GM12878 (cell line): Measurements from ENCODE around the gene GFM1. TPM values are rescaled to one million over a fixed set of nuclear protein-coding genes. Genes with fewer than 3 reads are reported as not detected.

Source experiments
- ATAC-seq: fragments of 200-7000 bp; cut with Tn5 transposase; 3 replicates; pipeline ENCODE4 v1.9.1; 2020; ENCODE audit warnings: mild to moderate bottlenecking, moderate library complexity
- BruUV-seq: library from RNA; stranded (reverse); fragments of 400-500 nt; replicated peaks from 2 replicates; lab custom pipeline; 2021; lab: Mats Ljungman, UMichigan
- CTCF ChIA-PET: fragments of 300-600 bp; sonication (Branson Sonifier 250); formaldehyde crosslinking; extraction: SDS; loops from one replicate; lab custom pipeline; 2021; ENCODE audit warnings: inconsistent platforms; lab: Yijun Ruan, JAX
- POLR2A ChIA-PET: fragments of 350-600 bp; formaldehyde crosslinking; extraction: SDS; loops from one replicate; lab custom pipeline; 2021; ENCODE audit warnings: inconsistent platforms; lab: Charles Lee
- RAD21 ChIA-PET: fragments of 300-600 bp; sonication (Branson Sonifier 250); formaldehyde crosslinking; loops from one replicate; lab custom pipeline; 2023; ENCODE audit warnings: antibody characterized with exemption; ENCODE audit not compliant: unreplicated experiment; lab: Charles Lee
- SMC1A ChIA-PET: fragments of 300-600 bp; sonication (Branson Sonifier 250); formaldehyde crosslinking; loops from one replicate; lab custom pipeline; 2023; ENCODE audit not compliant: unreplicated experiment, uncharacterized antibody; lab: Charles Lee
- DNase-seq: peaks from one replicate; pipeline ENCODE4 v3.0.0-alpha.2; 2011; ENCODE audit warnings: low read depth, low spot score
- FAIRE-seq: peaks from 3 replicates; lab custom pipeline; 2011; peaks lifted over from hg19 to GRCh38; lab: Jason Lieb, UNC
- H2AFZ ChIP-seq: 2 replicates; pipeline ENCODE4 v1.6.0; 2011; ENCODE audit warnings: low read depth, low read length, control low read depth; ENCODE audit not compliant: control insufficient read depth
- H3K27ac ChIP-seq: 2 replicates; pipeline ENCODE4 v1.5.1; 2011; ENCODE audit warnings: control low read depth; ENCODE audit not compliant: control insufficient read depth, insufficient read depth
- H3K27me3 ChIP-seq, 2 experiments: replicated peaks in 1 of 2; 2 replicates each; pipeline versions ENCODE4 v1.6.0 to v1.6.1; 2011; ENCODE audit warnings: low read length in 1 of 2; ENCODE audit not compliant: control insufficient read depth in 2 of 2, insufficient read depth in 2 of 2
- H3K36me3 ChIP-seq, 2 experiments: 2 replicates each; pipeline ENCODE4 v1.5.1; 2011; ENCODE audit warnings: low read length in 1 of 2; ENCODE audit not compliant: control insufficient read depth in 2 of 2, insufficient read depth in 2 of 2
- H3K4me1 ChIP-seq: 2 replicates; pipeline ENCODE4 v1.6.1; 2011; ENCODE audit warnings: mild to moderate bottlenecking, low read length, moderate library complexity, mixed read lengths; ENCODE audit not compliant: control insufficient read depth, insufficient read depth
- H3K4me2 ChIP-seq: 2 replicates; pipeline ENCODE4 v1.6.0; 2011; ENCODE audit warnings: control low read depth; ENCODE audit not compliant: control insufficient read depth, insufficient read depth
- H3K4me3 ChIP-seq: fragments of 200-600 bp; sonication (generic); 2 replicates; pipeline ENCODE4 v1.5.1; 2016
- H3K79me2 ChIP-seq: 2 replicates; pipeline ENCODE4 v1.6.0; 2011; ENCODE audit warnings: low read length; ENCODE audit not compliant: control insufficient read depth, insufficient read depth
- H3K9ac ChIP-seq: 2 replicates; pipeline ENCODE4 v1.8.0; 2011; ENCODE audit warnings: low read length, control low read depth, mixed read lengths; ENCODE audit not compliant: control insufficient read depth, insufficient read depth
- H3K9me3 ChIP-seq: replicated peaks from 3 replicates; pipeline ENCODE4 v1.5.1; 2011; ENCODE audit warnings: mild to moderate bottlenecking, low read length; ENCODE audit not compliant: control insufficient read depth, insufficient read depth
- H4K20me1 ChIP-seq: 2 replicates; pipeline ENCODE4 v1.6.0; 2011; ENCODE audit not compliant: control insufficient read depth, insufficient read depth
- DPF2 ChIP-seq: fragments of 450-650 bp; IDR thresholded peaks from 2 replicates; pipeline ENCODE4 v1.6.1; 2017; ENCODE audit warnings: mild to moderate bottlenecking
- EZH2 ChIP-seq: IDR thresholded peaks from 2 replicates; pipeline ENCODE4 v1.6.1; 2012; ENCODE audit warnings: low read depth, mild to moderate bottlenecking, control low read depth, inconsistent platforms, low read length, borderline replicate concordance; ENCODE audit not compliant: control insufficient read depth
- MEF2B ChIP-seq: fragments of 450-650 bp; IDR thresholded peaks from 2 replicates; pipeline ENCODE4 v1.6.1; 2018; ENCODE audit warnings: mild to moderate bottlenecking, moderate library complexity; ENCODE audit not compliant: partially characterized antibody, poor library complexity, severe bottlenecking
- NR2C1 ChIP-seq: fragments of 450-650 bp; IDR thresholded peaks from 2 replicates; pipeline ENCODE4 v1.6.1; 2017; ENCODE audit warnings: antibody characterized with exemption, mild to moderate bottlenecking, moderate library complexity
- SKIL ChIP-seq: fragments of 450-650 bp; IDR thresholded peaks from 2 replicates; pipeline ENCODE4 v1.6.1; 2017; ENCODE audit warnings: mild to moderate bottlenecking, low read depth, inconsistent platforms; ENCODE audit not compliant: poor library complexity, severe bottlenecking
- in situ Hi-C: fragments of 300-500 bp; cut with MboI; formaldehyde crosslinking; loops from 9 replicates; pipeline ENCODE4 v1.14.3; 2018; ENCODE audit warnings: mixed read lengths
- intact Hi-C: fragments of 100-400 bp; cut with micrococcal nuclease; formaldehyde crosslinking; loops from one replicate; pipeline ENCODE4 v1.14.2; 2022; ENCODE audit not compliant: unreplicated experiment
- polyA plus RNA-seq, 11 experiments: library from polyadenylated mRNA; depleted of rRNA in 4 of 11; unstranded in 6 of 11; stranded (reverse) in 5 of 11; fragments of >200 nt; fragmentation: Nextera tagmentation in 4 of 11; fragmentation: Illumina TruSeq in 1 of 11; extraction: Ambion mirVana in 4 of 11; extraction: Trizol in 1 of 11; gene quantifications; 1 replicate in 1 of 11; 2 replicates in 10 of 11; pipeline versions ENCODE4 v1.2.1 to v1.2.3, GENCODE V29; 2011 to 2016; ENCODE audit warnings: inconsistent platforms in 2 of 11, missing spikeins in 2 of 11, low read depth in 1 of 11
- total RNA-seq, 4 experiments: library from RNA; depleted of rRNA in 3 of 4; stranded (reverse); fragments of >200 nt in 3 of 4; fragmentation: Illumina TruSeq in 1 of 4; extraction: Trizol in 1 of 4; gene quantifications; 2 replicates each; pipeline versions ENCODE4 v1.2.1 to v1.2.3, GENCODE V29; 2013 to 2021

The GFM1 gene
- total and polyA plus RNA-seq, 10 of the 15 experiments (the other 5 are each of a cell fraction or from before 2014, with no cell fraction given) = 36.9 to 87.2 (median 57.3) TPM

GRCh38 chr3:158602227-158602626 is 42.1 kb upstream of the GFM1 start:
- Histone ChIP-seq H3K9me3 (no peaks in the 10 kb centered on the region), H2AFZ (no peak overlapping the region)
- TF ChIP-seq EZH2 (no peak), SKIL (no peak), DPF2 (no peak), NR2C1 (peak; percentile 59), MEF2B (no peak)
- TF ChIP-seq, all 136 proteins: peak for 1
- intact Hi-C loops = no loop called here
- POLR2A ChIA-PET = no interaction called here
- Histone ChIP-seq H3K27me3 (no peaks in the 10 kb centered on the region), H3K27ac (no peak overlapping the region), H3K4me2 (no peak overlapping the region), H3K4me1 (no peaks in the 10 kb centered on the region), H3K79me2 (no peaks in the 10 kb centered on the region), H3K9ac (no peak overlapping the region), H3K4me3 (no peak overlapping the region), H4K20me1 (no peaks in the 10 kb centered on the region), H3K36me3 (no peaks in the 10 kb centered on the region)
- no TSS peak for BruUV-seq
- in situ Hi-C loops = no loop called here
- SMC1A ChIA-PET = interaction anchor here (1.5 kb wide), 1 partner anchor 11 kb away, joined by 3 read pairs; no protein-coding TSS in a partner anchor
- CTCF ChIA-PET = no interaction called here
- DNase-seq (no peak), FAIRE-seq (no peak), ATAC-seq (no peak)
- RAD21 ChIA-PET = no interaction called here
